ENCODE data around the gene PEAK3. TPM values are rescaled to one million over a fixed set of nuclear protein-coding genes. Genes with fewer than 3 reads are reported as not detected.

PEAK3 gene
- total RNA-seq, 2 experiments from 2014 or later: 0.70 to 0.88 TPM

- Mint-ChIP-seq H3K27me3 (no peaks in the 10 kb centered on the region), H3K4me3 (no peak overlapping the region), H3K9me3 (no peaks in the 10 kb centered on the region), H3K27ac (no peak overlapping the region), H3K36me3 (ENCODE audit: low read depth) (peaks cover 31% of the 10 kb centered on the region), H3K4me1 (peaks cover 37% of the 10 kb centered on the region)
- DNase-seq: no peak
- ChIA-PET CTCF (no interaction called here), POLR2A (interaction anchor here (1.7 kb wide), 1 partner anchor 54 kb away, joined by 4 read pairs; no protein-coding TSS in a partner anchor)
Measured at GRCh38 chr19:2324220-2324948, 42.4 kb upstream of the PEAK3 start.

- no peak for DNase-seq
- CTCF ChIA-PET: no interaction called here
Measured at GRCh38 chr19:2323707-2324106, 41.7 kb upstream of the PEAK3 start.

GRCh38 chr19:2321565-2322283 is 39.7 kb upstream of the PEAK3 start:
- Mint-ChIP-seq H3K27me3 (no peaks in the 10 kb centered on the region), H3K27ac (no peak overlapping the region), H3K4me1 (peaks cover 19% of the 10 kb centered on the region), H3K9me3 (no peaks in the 10 kb centered on the region), H3K4me3 (no peak overlapping the region), H3K36me3 (ENCODE audit: low read depth) (peaks cover 18% of the 10 kb centered on the region)
- ChIA-PET POLR2A (no interaction called here), CTCF (no interaction called here)
- no peak for DNase-seq

More at GRCh38 chr19:2323707-2324106, 41.7 kb upstream of the PEAK3 start:
- POLR2A ChIA-PET: interaction anchor here (1.7 kb wide), 1 partner anchor 54 kb away, joined by 4 read pairs; no protein-coding TSS in a partner anchor
- no peak overlapping the region for H3K27ac Mint-ChIP-seq
- H3K9me3 Mint-ChIP-seq: no peaks in the 10 kb centered on the region
- H3K4me3 Mint-ChIP-seq: no peak overlapping the region
- no peaks in the 10 kb centered on the region for H3K27me3 Mint-ChIP-seq
- peaks cover 32% of the 10 kb centered on the region for H3K4me1 Mint-ChIP-seq
- H3K36me3 Mint-ChIP-seq (ENCODE audit: low read depth): peaks cover 26% of the 10 kb centered on the region

GRCh38 chr19:2320939-2321338 is 39.0 kb upstream of the PEAK3 start:
- no peaks in the 10 kb centered on the region for H3K27me3 Mint-ChIP-seq
- POLR2A ChIA-PET: no interaction called here
- no peak for DNase-seq

GRCh38 chr19:2320049-2320448 is 38.1 kb upstream of the PEAK3 start:
- ChIA-PET CTCF (no interaction called here), POLR2A (no interaction called here)
- Mint-ChIP-seq H3K9me3 (peaks cover 7% of the 10 kb centered on the region), H3K4me1 (peaks cover 4% of the 10 kb centered on the region), H3K27me3 (peaks cover under 1% of the 10 kb centered on the region), H3K36me3 (ENCODE audit: low read depth) (peaks cover 10% of the 10 kb centered on the region), H3K4me3 (no peak overlapping the region), H3K27ac (no peak overlapping the region)
- DNase-seq: no peak

More at GRCh38 chr19:2320939-2321338, 39.0 kb upstream of the PEAK3 start:
- Mint-ChIP-seq H3K27ac (no peak overlapping the region), H3K4me1 (peaks cover 11% of the 10 kb centered on the region), H3K4me3 (no peak overlapping the region), H3K36me3 (ENCODE audit: low read depth) (peaks cover 16% of the 10 kb centered on the region), H3K9me3 (no peaks in the 10 kb centered on the region)
- CTCF ChIA-PET: no interaction called here

GRCh38 chr19:2319551-2319950 is 37.6 kb upstream of the PEAK3 start:
- Mint-ChIP-seq H3K9me3 (peaks cover 11% of the 10 kb centered on the region), H3K36me3 (ENCODE audit: low read depth) (peaks cover 10% of the 10 kb centered on the region), H3K27me3 (peaks cover 6% of the 10 kb centered on the region), H3K27ac (no peak overlapping the region), H3K4me1 (peaks cover 2% of the 10 kb centered on the region), H3K4me3 (no peak overlapping the region)
- ChIA-PET POLR2A (interaction anchor here (1.6 kb wide), 1 partner anchor 8 kb away, joined by 6 read pairs; the partner anchor contains the start of gene LSM7), CTCF (interaction anchor here (0.6 kb wide), 1 partner anchor 494 kb away, joined by 4 read pairs; no protein-coding TSS in a partner anchor)
- DNase-seq: no peak

GRCh38 chr19:2318923-2319322 is 36.9 kb upstream of the PEAK3 start:
- H3K27ac Mint-ChIP-seq: no peak overlapping the region
- ChIA-PET CTCF (interaction anchor here (0.7 kb wide), 1 partner anchor 41 kb away, joined by 3 read pairs; no protein-coding TSS in a partner anchor), POLR2A (interaction anchor here (1.6 kb wide), 1 partner anchor 9 kb away, joined by 6 read pairs; the partner anchor contains the start of gene LSM7)
- peaks cover 10% of the 10 kb centered on the region for H3K27me3 Mint-ChIP-seq
- H3K4me1 Mint-ChIP-seq: no peaks in the 10 kb centered on the region
- DNase-seq: no peak
- no peak overlapping the region for H3K4me3 Mint-ChIP-seq
- peaks cover 14% of the 10 kb centered on the region for H3K9me3 Mint-ChIP-seq
- H3K36me3 Mint-ChIP-seq (ENCODE audit: low read depth): peaks cover 4% of the 10 kb centered on the region

- DNase-seq: no peak
- no peak overlapping the region for H3K27ac Mint-ChIP-seq
- ChIA-PET POLR2A (no interaction called here), CTCF (interaction anchor here (1.3 kb wide), 1 partner anchor 75 kb away, joined by 3 read pairs; no protein-coding TSS in a partner anchor)
- H3K4me1 Mint-ChIP-seq: no peaks in the 10 kb centered on the region
- H3K4me3 Mint-ChIP-seq: no peak overlapping the region
- peaks cover 4% of the 10 kb centered on the region for H3K36me3 Mint-ChIP-seq (ENCODE audit: low read depth)
- peaks cover 18% of the 10 kb centered on the region for H3K27me3 Mint-ChIP-seq
- peaks cover 14% of the 10 kb centered on the region for H3K9me3 Mint-ChIP-seq
Measured at GRCh38 chr19:2317756-2318155, 35.8 kb upstream of the PEAK3 start.

GRCh38 chr19:2317300-2317699 is 35.3 kb upstream of the PEAK3 start:
- Mint-ChIP-seq H3K4me3 (no peak overlapping the region), H3K27me3 (peaks cover 20% of the 10 kb centered on the region), H3K4me1 (no peaks in the 10 kb centered on the region), H3K27ac (no peak overlapping the region), H3K36me3 (ENCODE audit: low read depth) (peaks cover 4% of the 10 kb centered on the region), H3K9me3 (peaks cover 14% of the 10 kb centered on the region)
- CTCF ChIA-PET: interaction anchor here (1.3 kb wide), 1 partner anchor 75 kb away, joined by 3 read pairs; no protein-coding TSS in a partner anchor
- POLR2A ChIA-PET: no interaction called here
- DNase-seq: no peak

GRCh38 chr19:2315818-2316353 is 33.9 kb upstream of the PEAK3 start:
- Mint-ChIP-seq H3K4me3 (no peak overlapping the region), H3K36me3 (ENCODE audit: low read depth) (peaks cover 4% of the 10 kb centered on the region), H3K27me3 (peaks cover 23% of the 10 kb centered on the region), H3K4me1 (no peaks in the 10 kb centered on the region), H3K9me3 (peaks cover 14% of the 10 kb centered on the region), H3K27ac (no peak overlapping the region)
- ChIA-PET CTCF (interaction anchor here (0.6 to 1.4 kb wide), 4 partner anchors 21 to 295 kb away, joined by 3 to 4 read pairs (median 3); no protein-coding TSS in a partner anchor), POLR2A (interaction anchor here (1.6 kb wide), 1 partner anchor 12 kb away, joined by 7 read pairs; no protein-coding TSS in a partner anchor)
- DNase-seq: peak; percentile 35

- CTCF ChIA-PET: interaction anchor here (0.8 to 1.4 kb wide), 3 partner anchors 20 to 296 kb away, joined by 3 to 4 read pairs (median 3); no protein-coding TSS in a partner anchor
- H3K9me3 Mint-ChIP-seq: peaks cover 14% of the 10 kb centered on the region
- peaks cover 27% of the 10 kb centered on the region for H3K27me3 Mint-ChIP-seq
- DNase-seq: no peak
- H3K4me3 Mint-ChIP-seq: no peak overlapping the region
- H3K27ac Mint-ChIP-seq: no peak overlapping the region
- POLR2A ChIA-PET: interaction anchor here (1.6 kb wide), 1 partner anchor 12 kb away, joined by 7 read pairs; no protein-coding TSS in a partner anchor
- no peaks in the 10 kb centered on the region for H3K4me1 Mint-ChIP-seq
- peaks cover 4% of the 10 kb centered on the region for H3K36me3 Mint-ChIP-seq (ENCODE audit: low read depth)
Measured at GRCh38 chr19:2315121-2315817, 33.3 kb upstream of the PEAK3 start.

- Mint-ChIP-seq H3K4me1 (peaks cover 2% of the 10 kb centered on the region), H3K36me3 (ENCODE audit: low read depth) (peaks cover 4% of the 10 kb centered on the region), H3K27me3 (peaks cover 43% of the 10 kb centered on the region), H3K9me3 (peaks cover 14% of the 10 kb centered on the region), H3K27ac (no peak overlapping the region), H3K4me3 (no peak overlapping the region)
- ChIA-PET POLR2A (no interaction called here), CTCF (interaction anchor here (0.7 kb wide), 1 partner anchor 54 kb away, joined by 3 read pairs; no protein-coding TSS in a partner anchor)
- no peak for DNase-seq
Measured at GRCh38 chr19:2312820-2313501, 31.0 kb upstream of the PEAK3 start.

All from activated CD4-positive, alpha-beta memory T cell treated with anti-CD3 and anti-CD28 coated beads, Interleukin-2, amount 10 ng/mL, durations not matched to agents 7 days and 5 days (primary cell).